HG03025 (cell line): ENCODE results near the gene GUF1.
"Not testable (repeated sequence)": the region's sequence is repeated elsewhere in the genome, so short reads cannot be mapped to it uniquely, and the experiment has no call there.

Source experiments
- ATAC-seq: cut with Tn5 transposase; IDR thresholded peaks from one replicate; pipeline ENCODE4 v1.9.1; 2021; ENCODE audit warnings: mild to moderate bottlenecking, moderate library complexity; ENCODE audit not compliant: unreplicated experiment, low FRiP score

Gene GUF1

GRCh38 chr4:44700427-44700826, 22.2 kb downstream of the GUF1 start:
- no peak for ATAC-seq

- no peak for ATAC-seq
Measured at GRCh38 chr4:44701037-44701436, 22.8 kb downstream of the GUF1 start.

GRCh38 chr4:44704673-44705072, 26.5 kb downstream of the GUF1 start:
- ATAC-seq, result no peak

- no peak for ATAC-seq
Measured at GRCh38 chr4:44713125-44713524, 34.9 kb downstream of the GUF1 start.

GRCh38 chr4:44716597-44716996, 38.4 kb downstream of the GUF1 start:
- ATAC-seq, result no peak

DNA sequence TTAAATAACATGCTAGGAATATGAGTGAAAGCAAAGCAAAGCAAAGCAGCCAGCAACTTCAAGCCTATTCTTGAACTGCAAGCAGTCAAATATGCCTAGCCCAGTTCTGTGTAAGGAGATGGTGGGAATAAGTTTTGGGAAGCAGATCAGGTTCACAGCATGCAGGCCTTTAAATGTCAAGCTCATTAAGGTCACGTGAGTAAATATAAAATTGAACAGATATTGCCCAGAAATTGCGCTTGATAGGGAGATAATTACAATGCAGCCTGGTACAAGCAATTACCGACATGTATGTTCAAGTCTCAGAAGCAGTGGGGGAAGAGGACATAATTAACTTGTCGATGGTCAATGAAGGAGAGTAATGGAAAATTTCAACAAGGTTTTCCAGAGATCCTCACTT, 42.2 kb downstream of the GUF1 start:
- no peak for ATAC-seq

GRCh38 chr4:44722001-44722400, 43.8 kb downstream of the GUF1 start:
- no peak for ATAC-seq

DNA sequence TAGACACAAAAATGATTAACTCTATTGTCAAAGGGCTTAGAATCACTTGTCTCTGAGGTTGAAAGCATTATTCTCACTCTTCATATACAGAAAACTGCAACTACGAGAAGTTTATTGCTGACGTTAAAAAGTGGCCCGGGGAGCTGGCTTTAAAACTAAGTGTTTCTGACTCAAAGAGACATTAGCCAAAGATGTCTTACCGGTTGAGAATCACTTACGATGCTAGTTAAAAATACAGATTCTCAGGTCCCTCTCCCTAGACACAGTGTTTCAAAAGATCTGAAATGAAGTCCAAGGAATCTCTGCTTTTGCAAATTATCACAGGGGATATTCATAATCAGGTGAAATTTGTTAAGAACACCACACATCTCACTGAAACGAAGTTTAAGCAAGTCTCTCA, 46.9 kb downstream of the GUF1 start:
- no peak for ATAC-seq

DNA sequence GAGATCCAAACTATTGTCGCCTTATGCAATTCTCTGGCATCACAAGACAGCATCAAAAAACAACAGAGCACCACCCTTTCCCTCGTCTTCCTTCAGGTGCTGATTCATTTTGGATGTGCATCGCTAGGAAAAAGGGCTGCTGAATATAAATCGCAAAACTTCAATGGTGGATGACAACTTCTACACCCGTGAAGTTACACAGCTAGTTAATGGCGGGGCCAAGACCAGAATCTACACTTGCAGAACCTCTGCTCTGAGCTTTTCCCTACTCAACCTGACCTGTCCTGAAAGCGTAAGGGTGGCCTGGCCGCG, 47.5 kb downstream of the GUF1 start:
- ATAC-seq, result no peak

DNA sequence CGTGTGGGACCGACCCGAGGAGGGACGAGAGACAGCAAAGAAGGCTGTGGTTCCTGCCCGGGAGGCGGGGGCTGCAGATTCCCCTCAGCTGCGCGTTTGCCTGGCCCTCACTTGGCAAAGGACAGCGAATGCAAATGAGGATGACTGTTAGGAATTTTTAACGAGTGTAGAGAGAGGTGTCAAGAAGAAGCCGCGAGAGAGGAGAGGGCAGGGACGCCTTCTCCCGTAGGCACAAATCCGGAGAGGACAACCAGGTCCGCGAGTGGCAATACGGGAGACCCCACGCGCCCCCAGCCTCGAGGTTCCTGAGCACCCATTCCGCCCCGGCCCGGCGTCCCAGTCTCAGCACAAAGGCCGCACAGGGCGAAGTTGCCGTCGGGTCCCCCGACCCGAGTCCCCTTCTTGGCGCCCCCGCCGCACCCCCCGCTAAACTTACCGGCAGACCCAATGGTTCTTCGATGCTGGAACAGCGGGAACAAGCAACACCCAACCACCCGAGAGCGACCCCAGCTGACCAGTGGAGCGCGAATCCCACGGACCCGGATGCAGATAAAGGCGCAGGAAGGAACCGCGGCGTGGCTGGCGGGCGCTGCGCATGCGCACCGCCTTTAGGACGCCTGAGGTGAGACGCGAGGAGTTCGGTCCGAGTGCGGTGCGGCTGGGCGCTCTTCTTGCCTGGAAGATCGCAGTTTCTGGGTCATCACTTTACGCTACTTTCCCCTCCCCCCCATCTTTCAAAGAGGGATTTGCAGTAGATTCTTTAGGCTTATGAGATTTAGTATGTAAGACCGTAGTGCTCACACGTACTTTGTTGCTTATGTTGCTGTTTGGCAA, 48.0 kb downstream of the GUF1 start, which contains the start of gene GNPDA2:
GNPDA2 (minus strand) TSS at position 519 of the 834 bp plus-strand sequence. CDS start 4,349 bp downstream, outside the sequence.
- ATAC-seq, result peak; percentile 90

DNA sequence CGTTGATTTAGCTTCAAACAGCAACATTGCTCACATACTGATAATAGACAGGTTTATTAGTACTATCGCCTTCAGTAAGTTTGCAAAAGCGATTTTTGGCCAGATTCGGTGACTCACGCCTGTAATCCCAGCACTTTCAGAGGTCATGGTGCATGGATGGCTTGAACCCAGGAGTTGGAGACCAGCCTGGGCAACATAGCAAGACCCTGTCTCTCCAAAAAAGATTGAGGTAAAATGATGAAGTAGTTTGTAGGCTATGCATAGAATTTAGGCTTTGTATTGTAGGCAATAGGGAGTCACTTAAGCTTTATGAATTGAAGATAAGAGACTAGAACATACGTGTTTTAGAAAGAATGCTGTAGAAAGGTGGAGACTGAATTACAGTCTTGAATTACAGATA, 49.3 kb downstream of the GUF1 start:
- no peak for ATAC-seq

DNA sequence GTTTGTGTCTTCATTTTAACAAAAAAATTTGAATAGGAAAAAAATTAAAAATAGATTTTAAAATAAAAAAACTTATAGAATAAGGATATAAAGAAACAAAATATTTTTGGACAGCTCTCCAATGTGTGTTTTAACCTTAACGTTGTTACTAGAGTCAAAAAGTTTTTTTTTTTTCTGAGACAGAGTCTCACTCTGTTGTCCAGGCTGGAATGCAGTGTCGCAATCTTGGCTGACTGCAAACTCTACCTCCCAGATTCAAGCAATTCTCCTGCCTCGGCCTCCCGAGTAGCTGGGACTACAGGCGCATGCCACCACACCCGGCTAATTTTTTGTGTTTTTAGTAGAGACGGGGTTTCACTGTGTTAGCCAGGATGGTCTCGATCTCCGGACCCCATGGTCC, 50.5 kb downstream of the GUF1 start:
- ATAC-seq, result not testable (repeated sequence)

DNA sequence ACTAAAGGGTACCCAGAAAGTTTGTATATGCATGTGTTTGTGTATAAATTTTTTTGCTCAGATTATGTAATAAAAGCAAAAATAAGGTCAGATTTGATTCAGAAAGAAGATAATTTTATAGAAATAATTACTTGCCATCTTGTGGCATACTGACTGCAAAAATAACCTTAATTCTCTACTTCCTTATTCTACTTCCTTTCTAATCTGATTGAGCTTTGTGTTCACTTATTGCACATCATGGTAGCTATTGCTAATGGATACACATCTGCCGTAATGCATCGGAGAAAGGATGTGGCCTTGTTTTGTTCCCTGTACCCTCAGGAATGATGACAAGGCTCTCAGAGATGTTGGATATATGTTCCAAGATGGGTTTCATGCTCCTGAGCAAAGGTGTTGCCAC, 58.7 kb downstream of the GUF1 start:
- no peak for ATAC-seq

DNA sequence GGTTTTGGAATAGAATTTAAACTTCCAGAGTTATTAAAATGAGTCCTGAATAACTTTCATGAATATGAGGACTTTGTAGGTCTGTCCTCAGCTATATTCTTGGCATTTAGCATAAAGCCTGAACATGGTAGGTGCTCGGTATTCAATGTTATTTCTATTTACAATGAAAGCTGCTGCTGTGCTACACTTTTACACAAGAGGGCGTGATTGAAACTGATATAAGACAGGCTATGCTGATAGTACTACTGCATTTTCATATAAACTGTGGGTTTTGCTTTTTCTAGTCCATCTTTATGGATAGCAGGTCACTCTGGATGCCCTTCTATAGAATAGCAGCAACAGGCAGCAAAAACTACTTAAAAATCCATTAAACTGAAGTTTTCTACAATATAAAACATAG, 60.4 kb downstream of the GUF1 start:
- no peak for ATAC-seq

DNA sequence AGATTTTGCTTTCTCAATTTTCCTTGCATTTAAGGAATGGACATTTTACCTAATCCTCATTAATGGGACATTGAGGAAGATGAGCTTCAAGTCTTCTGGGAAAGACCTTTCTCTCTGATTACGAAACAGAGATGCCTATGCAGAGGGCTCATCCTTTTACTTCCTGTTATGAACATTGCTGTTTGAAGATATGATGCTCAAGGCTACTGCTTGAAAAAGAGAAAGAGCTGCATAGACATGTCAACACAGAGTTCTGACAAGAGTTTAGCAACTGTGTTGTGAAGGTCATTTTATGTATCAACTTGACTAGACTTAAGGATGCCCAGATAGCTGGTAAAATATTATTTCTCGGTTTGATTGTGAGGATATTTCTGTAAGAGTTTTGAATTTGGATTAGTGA, 62.0 kb downstream of the GUF1 start:
- ATAC-seq, result no peak
